ENCODE data around the gene CHCHD3. TPM values are rescaled to one million over a fixed set of nuclear protein-coding genes. Genes with fewer than 3 reads are reported as not detected.
"Not testable (repeated sequence)": the region's sequence is repeated elsewhere in the genome, so short reads cannot be mapped to it uniquely, and the experiment has no call there.

The CHCHD3 gene
- total and polyA plus RNA-seq, 9 of the 15 experiments (the other 6 are each of a cell fraction or from before 2014, with no cell fraction given): 66.2 to 279 (median 204) TPM

- no peak for ATAC-seq
- TF ChIP-seq ESRRA (IDR thresholded peaks at IDR 0.05; ENCODE audit: borderline replicate concordance, low read depth) (no peak), TFE3 (CRISPR knock-in tag; IDR thresholded peaks at IDR 0.05) (no peak), SMAD4 (CRISPR knock-in tag; conservative IDR thresholded peaks at IDR 0.05) (no peak), ZNF740 (CRISPR knock-in tag; IDR thresholded peaks at IDR 0.05) (no peak), ZNF740 (tag; IDR thresholded peaks at IDR 0.05) (no peak), MLLT1 (IDR thresholded peaks at IDR 0.05) (no peak)
- TF ChIP-seq, protein P1, sequence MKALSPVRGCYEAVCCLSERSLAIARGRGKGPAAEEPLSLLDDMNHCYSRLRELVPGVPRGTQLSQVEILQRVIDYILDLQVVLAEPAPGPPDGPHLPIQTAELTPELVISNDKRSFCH (CRISPR knock-in tag; IDR thresholded peaks at IDR 0.05): no peak
- TF ChIP-seq, protein P1 (tag; IDR thresholded peaks at IDR 0.05): no peak
- TF ChIP-seq, protein P2, sequence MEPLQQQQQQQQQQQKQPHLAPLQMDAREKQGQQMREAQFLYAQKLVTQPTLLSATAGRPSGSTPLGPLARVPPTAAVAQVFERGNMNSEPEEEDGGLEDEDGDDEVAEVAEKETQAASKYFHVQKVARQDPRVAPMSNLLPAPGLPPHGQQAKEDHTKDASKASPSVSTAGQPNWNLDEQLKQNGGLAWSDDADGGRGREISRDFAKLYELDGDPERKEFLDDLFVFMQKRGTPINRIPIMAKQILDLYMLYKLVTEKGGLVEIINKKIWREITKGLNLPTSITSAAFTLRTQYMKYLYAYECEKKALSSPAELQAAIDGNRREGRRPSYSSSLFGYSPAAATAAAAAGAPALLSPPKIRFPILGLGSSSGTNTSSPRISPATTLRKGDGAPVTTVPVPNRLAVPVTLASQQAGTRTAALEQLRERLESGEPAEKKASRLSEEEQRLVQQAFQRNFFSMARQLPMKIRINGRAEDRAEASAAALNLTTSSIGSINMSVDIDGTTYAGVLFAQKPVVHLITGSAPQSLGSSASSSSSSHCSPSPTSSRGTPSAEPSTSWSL (CRISPR knock-in tag; IDR thresholded peaks at IDR 0.05; ENCODE audit: borderline replicate concordance): no peak
- 94% methylated on average over 4 of the region's 4 CpGs for WGBS (ENCODE audit: insufficient coverage, low coverage, missing lambda C conversion rate)
- no peak overlapping the region for H3K27ac ChIP-seq (ENCODE audit: extremely low read depth, low read depth, low read length)
- H3K27me3 ChIP-seq (ENCODE audit: control insufficient read depth in 2 of 2, insufficient read depth in 2 of 2, low read length in 2 of 2): no peaks in the 10 kb centered on the region
- no peaks in the 10 kb centered on the region for H3K4me1 ChIP-seq (replicated peaks in 1 of 2; ENCODE audit: control insufficient read depth in 2 of 2, insufficient read depth in 2 of 2, low read length in 2 of 2)
- H3K36me3 ChIP-seq (ENCODE audit: control insufficient read depth, insufficient read depth, low read length): peaks cover 12% of the 10 kb centered on the region
- H3K9me3 ChIP-seq (replicated peaks; ENCODE audit: control insufficient read depth, insufficient read depth, low read depth, low read length): 0 out of 2 replicates have a peak, but pooled peaks cover 1% of the 10 kb centered on the region
- ChIA-PET POLR2A (no interaction called here), CTCF (ENCODE audit: low intra/inter-chr PET ratio) (no interaction called here)
- no peaks in the 10 kb centered on the region for H3K9me1 ChIP-seq (ENCODE audit: control insufficient read depth, insufficient read depth, low read length)
- no peak overlapping the region for H2AFZ ChIP-seq (ENCODE audit: low read depth, low read length)
- DNase-seq (ENCODE audit: extremely low read depth in 1 of 4, low spot score in 3 of 4): no peak
- peaks cover 6% of the 10 kb centered on the region; the same call in 1 of the 3 replicates for H3K79me2 ChIP-seq (ENCODE audit: control insufficient read depth, insufficient read depth, low read length)
- intact Hi-C loops (cut with micrococcal nuclease): no loop called here
- H4K20me1 ChIP-seq (replicated peaks; ENCODE audit: control insufficient read depth, insufficient read depth, low read length): no peaks in the 10 kb centered on the region
- BruUV-seq (replicated peaks): no TSS peak
- no peak overlapping the region for H3K9ac ChIP-seq (ENCODE audit: insufficient read depth in 1 of 2, low read depth in 2 of 2, low read length in 2 of 2)
- FAIRE-seq: no peak
- in situ Hi-C loops (cut with MboI): no loop called here
- no peak overlapping the region for H3K4me2 ChIP-seq (ENCODE audit: insufficient read depth, low read length)
- no peak overlapping the region for H3K4me3 ChIP-seq
Measured at GRCh38 chr7:132899833-132900232, 182.1 kb downstream of the CHCHD3 start.

DNA sequence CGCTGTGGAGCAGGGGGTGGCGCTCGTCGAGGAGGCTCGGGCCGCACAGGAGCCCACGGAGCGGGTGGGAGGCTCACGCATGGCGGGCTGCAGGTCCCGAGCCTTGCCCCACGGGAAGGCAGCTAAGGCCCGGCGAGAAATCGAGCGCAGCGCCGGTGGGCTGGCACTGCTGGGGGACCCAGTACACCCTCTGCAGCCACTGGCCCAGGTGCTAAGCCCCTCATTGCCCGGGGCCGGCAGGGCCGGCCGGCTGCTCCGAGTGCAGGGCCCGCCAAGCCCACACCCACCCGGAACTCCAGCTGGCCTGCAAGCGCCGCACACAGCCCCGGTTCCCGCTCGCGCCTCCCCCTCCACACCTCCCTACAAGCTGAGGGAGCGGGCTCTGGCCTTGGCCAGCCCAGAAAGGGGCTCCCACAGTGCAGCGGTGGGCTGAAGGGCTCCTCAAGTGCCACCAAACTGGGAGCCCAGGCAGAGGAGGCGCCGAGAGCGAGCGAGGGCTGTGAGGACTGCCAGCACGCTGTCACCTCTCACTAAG lies 183.2 kb downstream of the CHCHD3 start:
- H3K9me3 ChIP-seq (replicated peaks; ENCODE audit: control insufficient read depth, insufficient read depth, low read depth, low read length); DNase-seq (ENCODE audit: extremely low read depth in 1 of 4, low spot score in 3 of 4); H3K4me2 ChIP-seq (ENCODE audit: insufficient read depth, low read length); BruUV-seq (replicated peaks); H3K27ac ChIP-seq (ENCODE audit: extremely low read depth, low read depth, low read length); POLR2A ChIA-PET; FAIRE-seq; H4K20me1 ChIP-seq (replicated peaks; ENCODE audit: control insufficient read depth, insufficient read depth, low read length); CTCF ChIA-PET (ENCODE audit: low intra/inter-chr PET ratio); H3K9me1 ChIP-seq (ENCODE audit: control insufficient read depth, insufficient read depth, low read length); H3K27me3 ChIP-seq (ENCODE audit: control insufficient read depth in 2 of 2, insufficient read depth in 2 of 2, low read length in 2 of 2); H3K9ac ChIP-seq (ENCODE audit: insufficient read depth in 1 of 2, low read depth in 2 of 2, low read length in 2 of 2); H2AFZ ChIP-seq (ENCODE audit: low read depth, low read length); intact Hi-C loops (cut with micrococcal nuclease); in situ Hi-C loops (cut with MboI); ATAC-seq; H3K4me3 ChIP-seq; H3K79me2 ChIP-seq (ENCODE audit: control insufficient read depth, insufficient read depth, low read length); H3K4me1 ChIP-seq (replicated peaks in 1 of 2; ENCODE audit: control insufficient read depth in 2 of 2, insufficient read depth in 2 of 2, low read length in 2 of 2): not testable (repeated sequence)
- WGBS (ENCODE audit: insufficient coverage, low coverage, missing lambda C conversion rate): 85% methylated on average over 34 of the region's 38 CpGs
- H3K36me3 ChIP-seq (ENCODE audit: control insufficient read depth, insufficient read depth, low read length): peaks cover 17% of the 10 kb centered on the region

Measured in K562 (cell line).